Cardiac muscle cell (in vitro differentiated cells and primary cell): ENCODE data around the gene TRPC4. TPM values are rescaled to one million over a fixed set of nuclear protein-coding genes. Genes with fewer than 3 reads are reported as not detected.
A peak's percentile ranks its signal among the peaks of the same experiment; 100 is the strongest.

Source experiments
- DNase-seq, 2 donors: peaks; one replicate each; pipeline versions ENCODE4 v3.0.0 to v3.0.0-alpha.2; 2010 to 2017; ENCODE audit warnings: low read depth in 1 of 2, low spot score in 1 of 2
- H3K27ac ChIP-seq: fragments of 200-600 bp; sonication (generic); 2 replicates; pipeline ENCODE4 v1.5.1; 2016
- H3K27me3 ChIP-seq: fragments of 200-600 bp; sonication (generic); 2 replicates; pipeline ENCODE4 v1.6.0; 2016; ENCODE audit warnings: control low read depth
- H3K36me3 ChIP-seq: fragments of 200-600 bp; sonication (generic); 2 replicates; pipeline ENCODE4 v1.5.1; 2016; ENCODE audit warnings: control low read depth
- H3K4me1 ChIP-seq: fragments of 200-600 bp; sonication (generic); 2 replicates; pipeline ENCODE4 v1.8.1; 2017; ENCODE audit warnings: low read depth, mild to moderate bottlenecking, mixed run types
- H3K4me3 ChIP-seq: fragments of 200-600 bp; sonication (generic); 2 replicates; pipeline ENCODE4 v1.5.1; 2016; ENCODE audit warnings: mild to moderate bottlenecking
- H3K9me3 ChIP-seq: fragments of 200-600 bp; sonication (generic); 2 replicates; pipeline ENCODE4 v1.5.1; 2017; ENCODE audit warnings: low read depth, mild to moderate bottlenecking, control low read depth
- polyA plus RNA-seq: library from polyadenylated mRNA; unstranded; fragments of >200 nt; fragmentation: Nextera tagmentation; extraction: Ambion mirVana; gene quantifications from 2 replicates; pipeline ENCODE4 v1.2.1, GENCODE V29; 2016
- total RNA-seq: library from RNA; depleted of rRNA; stranded (reverse); fragments of >200 nt; gene quantifications from 2 replicates; pipeline ENCODE4 v1.2.3, GENCODE V29; 2016
- TF ChIP-seq, protein P1 (sequence below): IDR thresholded peaks from 2 replicates; pipeline ENCODE4 v1.5.1; 2012; ENCODE audit warnings: low read depth, mild to moderate bottlenecking, low read length

Gene TRPC4
- total and polyA plus RNA-seq, 2 experiments from 2014 or later, result 0.09 to 0.28 TPM

DNA sequence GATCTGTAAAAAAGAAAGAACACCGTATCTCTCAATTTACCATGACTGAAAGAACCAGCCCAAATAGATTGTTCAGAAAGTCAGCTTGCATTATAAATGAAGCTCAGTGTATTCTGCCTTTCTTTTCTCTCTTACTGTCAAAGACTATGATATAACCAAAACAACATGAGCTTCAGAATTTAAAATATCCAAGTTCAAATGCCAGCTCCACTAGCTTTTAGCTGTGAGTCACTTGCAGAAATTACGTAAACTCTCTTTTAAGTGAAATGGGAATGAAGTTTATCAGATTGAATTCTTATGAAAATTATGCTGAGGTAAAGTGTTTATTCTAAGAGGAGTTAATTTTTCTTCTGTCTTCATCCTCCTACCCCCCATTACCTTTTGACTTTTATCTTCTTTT lies 251.0 kb downstream of the TRPC4 start:
- peak in 1 of 2 donors; percentile 77 for DNase-seq
- no peak overlapping the region for H3K27ac ChIP-seq
- H3K9me3 ChIP-seq, result no peaks in the 10 kb centered on the region
- no peaks in the 10 kb centered on the region for H3K36me3 ChIP-seq
- no peak overlapping the region for H3K4me3 ChIP-seq
- TF ChIP-seq, protein P1, sequence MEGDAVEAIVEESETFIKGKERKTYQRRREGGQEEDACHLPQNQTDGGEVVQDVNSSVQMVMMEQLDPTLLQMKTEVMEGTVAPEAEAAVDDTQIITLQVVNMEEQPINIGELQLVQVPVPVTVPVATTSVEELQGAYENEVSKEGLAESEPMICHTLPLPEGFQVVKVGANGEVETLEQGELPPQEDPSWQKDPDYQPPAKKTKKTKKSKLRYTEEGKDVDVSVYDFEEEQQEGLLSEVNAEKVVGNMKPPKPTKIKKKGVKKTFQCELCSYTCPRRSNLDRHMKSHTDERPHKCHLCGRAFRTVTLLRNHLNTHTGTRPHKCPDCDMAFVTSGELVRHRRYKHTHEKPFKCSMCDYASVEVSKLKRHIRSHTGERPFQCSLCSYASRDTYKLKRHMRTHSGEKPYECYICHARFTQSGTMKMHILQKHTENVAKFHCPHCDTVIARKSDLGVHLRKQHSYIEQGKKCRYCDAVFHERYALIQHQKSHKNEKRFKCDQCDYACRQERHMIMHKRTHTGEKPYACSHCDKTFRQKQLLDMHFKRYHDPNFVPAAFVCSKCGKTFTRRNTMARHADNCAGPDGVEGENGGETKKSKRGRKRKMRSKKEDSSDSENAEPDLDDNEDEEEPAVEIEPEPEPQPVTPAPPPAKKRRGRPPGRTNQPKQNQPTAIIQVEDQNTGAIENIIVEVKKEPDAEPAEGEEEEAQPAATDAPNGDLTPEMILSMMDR, result no peak
- H3K27me3 ChIP-seq, result no peaks in the 10 kb centered on the region
- peaks cover 5% of the 10 kb centered on the region for H3K4me1 ChIP-seq

DNA sequence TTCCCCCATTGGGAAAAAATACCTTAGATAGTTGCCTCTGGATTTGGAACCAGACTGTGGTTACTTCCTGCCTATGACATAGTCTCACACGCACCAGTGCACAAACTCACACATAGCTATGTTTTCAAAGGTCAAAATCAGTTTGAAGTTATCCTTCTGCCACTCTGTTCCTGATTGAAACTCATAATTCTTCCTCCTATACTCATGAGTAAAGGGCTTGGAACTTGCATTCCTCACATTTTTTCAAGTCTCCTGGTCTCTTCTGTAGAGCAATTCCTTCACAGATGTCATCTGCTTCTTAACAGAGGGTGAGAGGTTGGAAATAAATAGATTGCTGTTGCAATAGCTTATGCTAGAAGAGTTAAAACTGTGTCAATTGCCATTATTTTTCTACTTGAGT lies 252.4 kb downstream of the TRPC4 start:
- H3K27ac ChIP-seq, result peak overlapping the region; percentile 72
- TF ChIP-seq, protein P1, result no peak
- peak; percentile 27 to 85 for DNase-seq

DNA sequence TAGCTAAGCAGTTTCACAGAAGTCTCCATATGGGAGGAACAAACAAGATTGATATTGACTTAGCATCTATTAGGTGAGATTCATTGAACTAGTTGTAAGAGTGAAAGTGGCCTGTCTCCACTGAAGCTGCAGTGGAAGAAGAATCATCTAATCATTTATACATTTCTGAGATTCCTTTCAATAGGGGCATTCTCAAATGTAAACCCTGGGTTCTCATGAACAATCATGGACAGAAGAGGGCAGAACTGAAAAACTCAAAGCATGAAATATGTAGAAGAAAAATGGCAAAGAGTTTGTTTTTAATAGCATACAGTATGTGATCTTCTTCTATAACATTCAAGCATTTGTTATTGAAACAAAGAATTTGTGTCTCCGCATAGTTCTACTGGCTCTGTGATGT lies 253.4 kb downstream of the TRPC4 start:
- Histone ChIP-seq H3K4me3 (no peak overlapping the region), H3K27ac (no peak overlapping the region), H3K9me3 (no peaks in the 10 kb centered on the region), H3K4me1 (peaks cover 5% of the 10 kb centered on the region), H3K36me3 (no peaks in the 10 kb centered on the region), H3K27me3 (no peaks in the 10 kb centered on the region)
- DNase-seq, result no peak
- TF ChIP-seq, protein P1, result no peak

More for the DNA sequence above, 252.4 kb downstream of the TRPC4 start:
- no peaks in the 10 kb centered on the region for H3K36me3 ChIP-seq
- H3K4me1 ChIP-seq, result peaks cover 5% of the 10 kb centered on the region
- no peaks in the 10 kb centered on the region for H3K9me3 ChIP-seq
- H3K27me3 ChIP-seq, result no peaks in the 10 kb centered on the region
- H3K4me3 ChIP-seq, result no peak overlapping the region

DNA sequence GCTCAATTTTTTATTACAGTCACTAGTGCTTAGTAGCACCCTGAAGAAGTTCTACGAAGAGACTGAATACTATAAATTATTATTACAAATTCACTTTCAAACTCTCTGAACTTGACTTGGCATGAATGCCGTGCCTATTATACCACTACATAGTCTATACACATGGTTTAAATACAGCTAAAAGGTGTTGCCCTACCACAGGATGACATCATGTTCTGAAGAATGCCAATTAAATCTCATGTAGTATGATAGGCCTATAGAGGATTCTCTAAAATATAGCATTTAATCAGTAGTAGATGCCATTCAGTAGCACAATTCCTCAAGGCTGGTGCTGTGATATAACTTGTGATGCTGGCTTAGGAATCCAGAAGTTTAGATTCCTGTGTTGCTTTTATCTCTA lies 254.3 kb downstream of the TRPC4 start:
- Histone ChIP-seq H3K27ac (no peak overlapping the region), H3K4me1 (peaks cover 5% of the 10 kb centered on the region), H3K4me3 (no peak overlapping the region), H3K9me3 (no peaks in the 10 kb centered on the region), H3K27me3 (no peaks in the 10 kb centered on the region), H3K36me3 (no peaks in the 10 kb centered on the region)
- no peak for DNase-seq
- TF ChIP-seq, protein P1, result no peak

DNA sequence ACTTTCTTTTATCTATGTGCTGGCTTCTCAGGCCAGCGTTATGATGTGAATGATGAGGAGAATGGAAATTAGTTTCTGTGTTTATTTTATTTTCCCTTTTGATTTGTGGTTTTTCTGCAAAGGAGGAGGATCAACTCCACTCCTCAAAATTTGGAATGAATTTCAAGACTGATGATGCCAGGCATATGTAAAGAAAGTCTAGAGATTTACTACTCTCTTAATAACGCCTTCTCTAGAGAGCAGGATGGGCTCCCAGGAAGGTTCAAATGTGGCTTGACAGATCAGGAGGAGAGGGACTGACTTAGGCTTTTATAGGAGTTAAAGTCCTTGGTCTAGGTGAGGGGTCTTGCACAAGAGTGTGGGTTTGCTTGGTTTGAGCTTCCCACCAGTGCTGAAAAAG lies 255.9 kb downstream of the TRPC4 start:
- TF ChIP-seq, protein P1, result no peak
- Histone ChIP-seq H3K4me3 (no peak overlapping the region), H3K36me3 (no peaks in the 10 kb centered on the region), H3K4me1 (peaks cover 5% of the 10 kb centered on the region), H3K9me3 (no peaks in the 10 kb centered on the region), H3K27me3 (no peaks in the 10 kb centered on the region), H3K27ac (no peak overlapping the region)
- DNase-seq, result no peak

DNA sequence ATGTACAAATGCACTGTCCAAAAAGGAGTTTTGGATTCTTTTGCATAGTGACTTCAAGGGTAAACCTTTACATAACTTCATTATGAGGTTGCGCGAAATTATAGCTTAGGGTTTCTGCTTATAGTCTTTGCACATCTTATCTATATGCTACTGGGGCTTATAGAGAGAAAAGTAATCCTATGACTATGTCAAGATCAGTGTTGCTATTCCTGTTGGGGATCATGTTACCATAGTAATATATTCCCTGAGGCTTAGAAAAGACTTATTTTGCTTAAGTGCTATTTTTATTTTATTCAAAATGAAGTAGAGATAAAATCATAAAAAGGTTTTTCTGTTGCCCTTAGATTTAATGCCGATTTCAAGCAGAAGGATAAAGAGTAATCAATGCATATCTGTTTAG lies 256.3 kb downstream of the TRPC4 start:
- no peaks in the 10 kb centered on the region for H3K36me3 ChIP-seq
- DNase-seq, result no peak
- H3K4me3 ChIP-seq, result no peak overlapping the region
- H3K4me1 ChIP-seq, result peaks cover 5% of the 10 kb centered on the region
- H3K27me3 ChIP-seq, result no peaks in the 10 kb centered on the region
- no peaks in the 10 kb centered on the region for H3K9me3 ChIP-seq
- no peak overlapping the region for H3K27ac ChIP-seq
- TF ChIP-seq, protein P1, result no peak
